GM19397 (cell line): ENCODE measurements around the gene PARK7.
"Not testable (repeated sequence)": the region's sequence is repeated elsewhere in the genome, so short reads cannot be mapped to it uniquely, and the experiment has no call there.

Experiments used
- ATAC-seq: cut with Tn5 transposase; IDR thresholded peaks from one replicate; pipeline ENCODE4 v1.9.1; 2021; ENCODE audit warnings: mild to moderate bottlenecking, moderate library complexity; ENCODE audit not compliant: unreplicated experiment

The PARK7 gene

GRCh38 chr1:7942214-7942921 lies 19.1 kb upstream of the PARK7 start:
- no peak for ATAC-seq

GRCh38 chr1:7943251-7943650 lies 18.3 kb upstream of the PARK7 start:
- ATAC-seq = no peak

- ATAC-seq = no peak
Observed at GRCh38 chr1:7948960-7949359, 12.6 kb upstream of the PARK7 start.

GRCh38 chr1:7952791-7953190 lies 8.7 kb upstream of the PARK7 start:
- ATAC-seq = not testable (repeated sequence)

- peak; percentile 98 for ATAC-seq
Observed at GRCh38 chr1:7953850-7954609, 7.5 kb upstream of the PARK7 start.

GRCh38 chr1:7954683-7955082 lies 6.8 kb upstream of the PARK7 start:
- no peak for ATAC-seq

GRCh38 chr1:7956218-7957032 lies 5.1 kb upstream of the PARK7 start:
- no peak for ATAC-seq

GRCh38 chr1:7960165-7960564 lies 1.3 kb upstream of the PARK7 start:
- ATAC-seq = no peak

- no peak for ATAC-seq
Observed at GRCh38 chr1:7960867-7961215, 670 bp upstream of the PARK7 start.

GRCh38 chr1:7962014-7962335 lies 464 bp downstream of the PARK7 start:
- no peak for ATAC-seq

- no peak for ATAC-seq
Observed at GRCh38 chr1:7962636-7963377, 1.3 kb downstream of the PARK7 start.

- not testable (repeated sequence) for ATAC-seq
Observed at GRCh38 chr1:7963378-7963730, 1.8 kb downstream of the PARK7 start.

GRCh38 chr1:7963841-7964240 lies 2.3 kb downstream of the PARK7 start:
- ATAC-seq = not testable (repeated sequence)

GRCh38 chr1:7964476-7964875 lies 3.0 kb downstream of the PARK7 start:
- ATAC-seq = no peak

- ATAC-seq = no peak
Observed at GRCh38 chr1:7967196-7967595, 5.7 kb downstream of the PARK7 start.

- no peak for ATAC-seq
Observed at GRCh38 chr1:7967651-7968050, 6.1 kb downstream of the PARK7 start.

GRCh38 chr1:7970246-7970645 lies 8.7 kb downstream of the PARK7 start:
- ATAC-seq = no peak

GRCh38 chr1:7971024-7971423 lies 9.5 kb downstream of the PARK7 start:
- no peak for ATAC-seq

GRCh38 chr1:7972285-7972684 lies 10.8 kb downstream of the PARK7 start:
- ATAC-seq = no peak

GRCh38 chr1:7973086-7973485 lies 11.6 kb downstream of the PARK7 start:
- no peak for ATAC-seq

GRCh38 chr1:7975212-7975865 lies 13.8 kb downstream of the PARK7 start:
- no peak for ATAC-seq
